Measurements from ENCODE around the gene DUOXA1.

DNA sequence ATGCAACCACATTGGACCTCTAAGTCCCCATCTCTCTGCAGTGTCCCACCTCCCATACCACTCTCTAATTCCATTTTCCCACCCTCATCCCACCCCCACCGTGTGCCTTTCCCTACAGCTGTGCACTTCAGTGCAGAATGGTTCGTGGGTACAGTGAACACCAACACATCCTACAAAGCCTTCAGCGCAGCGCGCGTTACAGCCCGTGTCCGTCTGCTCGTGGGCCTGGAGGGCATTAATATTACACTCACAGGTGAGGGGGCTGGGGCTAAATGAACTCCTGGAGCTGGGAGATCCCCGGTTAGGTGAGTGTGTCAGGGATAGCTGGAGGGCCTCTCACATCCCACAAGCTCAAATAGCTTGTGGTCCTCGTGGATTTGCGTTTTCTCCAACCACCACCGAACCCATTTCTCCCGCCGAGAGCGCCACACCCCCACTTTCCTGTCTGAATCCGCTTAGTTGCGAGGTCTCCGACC, 13.6 kb downstream of the DUOXA1 start:
- TF ChIP-seq SNAI2 (CRISPR knock-in tag; IDR thresholded peaks at IDR 0.05) = no peak
- TF ChIP-seq, protein P1, sequence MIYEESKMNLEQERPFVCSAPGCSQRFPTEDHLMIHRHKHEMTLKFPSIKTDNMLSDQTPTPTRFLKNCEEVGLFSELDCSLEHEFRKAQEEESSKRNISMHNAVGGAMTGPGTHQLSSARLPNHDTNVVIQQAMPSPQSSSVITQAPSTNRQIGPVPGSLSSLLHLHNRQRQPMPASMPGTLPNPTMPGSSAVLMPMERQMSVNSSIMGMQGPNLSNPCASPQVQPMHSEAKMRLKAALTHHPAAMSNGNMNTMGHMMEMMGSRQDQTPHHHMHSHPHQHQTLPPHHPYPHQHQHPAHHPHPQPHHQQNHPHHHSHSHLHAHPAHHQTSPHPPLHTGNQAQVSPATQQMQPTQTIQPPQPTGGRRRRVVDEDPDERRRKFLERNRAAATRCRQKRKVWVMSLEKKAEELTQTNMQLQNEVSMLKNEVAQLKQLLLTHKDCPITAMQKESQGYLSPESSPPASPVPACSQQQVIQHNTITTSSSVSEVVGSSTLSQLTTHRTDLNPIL (CRISPR knock-in tag; IDR thresholded peaks at IDR 0.05; ENCODE audit: low read depth) = no peak
- TF ChIP-seq, protein P2, sequence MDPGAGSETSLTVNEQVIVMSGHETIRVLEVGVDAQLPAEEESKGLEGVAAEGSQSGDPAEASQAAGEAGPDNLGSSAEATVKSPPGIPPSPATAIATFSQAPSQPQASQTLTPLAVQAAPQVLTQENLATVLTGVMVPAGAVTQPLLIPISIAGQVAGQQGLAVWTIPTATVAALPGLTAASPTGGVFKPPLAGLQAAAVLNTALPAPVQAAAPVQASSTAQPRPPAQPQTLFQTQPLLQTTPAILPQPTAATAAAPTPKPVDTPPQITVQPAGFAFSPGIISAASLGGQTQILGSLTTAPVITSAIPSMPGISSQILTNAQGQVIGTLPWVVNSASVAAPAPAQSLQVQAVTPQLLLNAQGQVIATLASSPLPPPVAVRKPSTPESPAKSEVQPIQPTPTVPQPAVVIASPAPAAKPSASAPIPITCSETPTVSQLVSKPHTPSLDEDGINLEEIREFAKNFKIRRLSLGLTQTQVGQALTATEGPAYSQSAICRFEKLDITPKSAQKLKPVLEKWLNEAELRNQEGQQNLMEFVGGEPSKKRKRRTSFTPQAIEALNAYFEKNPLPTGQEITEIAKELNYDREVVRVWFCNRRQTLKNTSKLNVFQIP (CRISPR knock-in tag; IDR thresholded peaks at IDR 0.05; ENCODE audit: borderline replicate concordance, low read depth) = no peak

All from SK-N-SH treated with all-trans-retinoic acid at 6 μM for 48 hours (cell line).